WI38 (cell line): ENCODE data around the gene TMEM178A.

Source experiments
- H3K4me3 ChIP-seq: 2 replicates; pipeline ENCODE4 v1.5.1; 2011; ENCODE audit warnings: low read depth, mild to moderate bottlenecking, control low read depth, low read length
- TF ChIP-seq, protein P1 (sequence below): IDR thresholded peaks from 2 replicates; pipeline ENCODE4 v1.5.1; 2012; ENCODE audit warnings: low read depth, mild to moderate bottlenecking, control low read depth, low read length

Gene TMEM178A

DNA sequence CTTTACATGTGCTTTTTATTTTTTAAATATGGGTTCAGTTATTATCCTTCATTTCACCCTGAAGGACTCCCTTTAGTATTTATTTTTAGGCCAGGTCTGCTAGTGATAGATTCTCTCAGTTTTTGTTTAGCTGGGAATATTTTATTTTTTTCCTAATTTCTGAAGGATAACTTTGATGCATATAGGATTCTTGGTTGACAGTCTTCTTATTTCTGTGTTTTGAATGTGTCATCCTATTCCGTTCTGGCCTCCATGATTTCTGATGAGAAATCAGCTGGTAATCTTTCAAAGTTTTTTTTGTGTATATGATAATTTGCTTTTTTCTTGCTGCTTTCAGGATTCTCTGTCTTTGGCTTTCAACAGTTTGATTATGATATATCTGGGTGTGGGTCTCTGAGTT is 35.4 kb downstream of the TMEM178A start:
- H3K4me3 ChIP-seq: no peak overlapping the region
- TF ChIP-seq, protein P1, sequence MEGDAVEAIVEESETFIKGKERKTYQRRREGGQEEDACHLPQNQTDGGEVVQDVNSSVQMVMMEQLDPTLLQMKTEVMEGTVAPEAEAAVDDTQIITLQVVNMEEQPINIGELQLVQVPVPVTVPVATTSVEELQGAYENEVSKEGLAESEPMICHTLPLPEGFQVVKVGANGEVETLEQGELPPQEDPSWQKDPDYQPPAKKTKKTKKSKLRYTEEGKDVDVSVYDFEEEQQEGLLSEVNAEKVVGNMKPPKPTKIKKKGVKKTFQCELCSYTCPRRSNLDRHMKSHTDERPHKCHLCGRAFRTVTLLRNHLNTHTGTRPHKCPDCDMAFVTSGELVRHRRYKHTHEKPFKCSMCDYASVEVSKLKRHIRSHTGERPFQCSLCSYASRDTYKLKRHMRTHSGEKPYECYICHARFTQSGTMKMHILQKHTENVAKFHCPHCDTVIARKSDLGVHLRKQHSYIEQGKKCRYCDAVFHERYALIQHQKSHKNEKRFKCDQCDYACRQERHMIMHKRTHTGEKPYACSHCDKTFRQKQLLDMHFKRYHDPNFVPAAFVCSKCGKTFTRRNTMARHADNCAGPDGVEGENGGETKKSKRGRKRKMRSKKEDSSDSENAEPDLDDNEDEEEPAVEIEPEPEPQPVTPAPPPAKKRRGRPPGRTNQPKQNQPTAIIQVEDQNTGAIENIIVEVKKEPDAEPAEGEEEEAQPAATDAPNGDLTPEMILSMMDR: no peak

DNA sequence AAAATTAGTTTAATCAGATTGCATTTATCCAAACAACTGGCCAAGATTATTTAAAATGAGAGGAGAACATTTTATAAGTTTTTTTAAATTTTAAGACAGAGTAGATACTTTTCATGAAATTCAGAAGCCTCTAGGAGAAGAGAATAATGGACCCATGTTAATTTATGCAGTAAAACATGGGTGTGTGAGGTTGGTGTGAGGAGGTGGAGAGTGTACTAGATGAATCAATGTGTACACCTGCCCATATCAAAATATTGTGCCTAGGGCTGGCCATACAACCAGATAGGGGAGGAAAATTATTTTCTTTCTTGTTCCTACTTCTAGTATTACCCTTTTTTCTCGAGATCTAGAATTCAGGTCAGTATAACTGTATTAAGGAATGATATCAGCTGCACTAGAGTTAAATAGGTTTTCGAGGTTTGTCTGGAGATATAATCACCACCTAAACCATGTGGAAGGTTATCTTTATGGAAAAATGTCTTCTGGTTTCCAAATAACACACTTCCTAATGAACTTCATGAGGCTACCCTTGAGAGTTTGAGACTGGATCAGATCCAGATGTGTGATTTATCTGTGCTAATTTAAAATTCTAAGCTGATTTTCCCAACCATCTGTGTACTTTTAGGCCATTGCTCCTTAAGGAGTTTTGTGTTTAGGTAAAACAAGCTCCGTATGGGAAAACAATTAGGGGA is 37.6 kb downstream of the TMEM178A start:
- no peak overlapping the region for H3K4me3 ChIP-seq
- TF ChIP-seq, protein P1: no peak

DNA sequence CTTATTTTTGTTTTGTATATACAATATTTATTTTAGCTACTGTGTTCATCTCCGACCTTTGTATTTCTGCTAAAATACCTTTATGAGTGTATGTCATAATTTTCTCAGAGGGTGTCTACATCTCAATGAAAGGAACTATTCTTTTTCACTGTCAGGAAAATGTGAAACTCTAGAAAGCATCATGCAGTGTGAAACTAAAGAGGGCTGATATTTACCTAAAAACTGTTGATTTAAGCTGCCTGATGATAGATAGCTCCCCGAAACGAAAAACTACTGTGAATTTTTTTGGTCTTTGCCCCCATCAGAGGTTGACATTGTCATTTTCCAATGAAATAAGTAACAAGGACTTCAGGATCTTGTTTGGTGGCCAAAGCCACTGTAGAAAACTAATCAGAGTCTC is 38.8 kb downstream of the TMEM178A start:
- TF ChIP-seq, protein P1: no peak
- no peak overlapping the region for H3K4me3 ChIP-seq

DNA sequence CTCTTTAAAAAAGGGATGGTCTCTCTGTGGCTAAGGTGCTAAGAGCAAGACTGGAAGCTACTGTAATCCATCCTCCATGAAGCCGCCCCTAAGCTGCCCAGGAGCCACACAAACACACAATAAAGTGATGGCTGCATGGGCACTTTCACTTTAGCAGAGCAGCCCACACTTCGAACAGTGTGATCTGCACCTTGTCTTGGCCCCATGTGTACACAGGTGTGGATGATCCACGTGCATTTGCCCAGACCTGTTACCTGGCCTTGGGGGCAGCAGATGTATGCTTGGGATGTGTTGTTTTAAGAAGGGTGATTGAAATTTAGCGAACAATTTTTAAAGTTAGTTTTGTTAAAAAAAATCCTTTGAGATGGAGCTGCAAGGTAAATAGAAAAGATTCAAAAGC is 39.9 kb downstream of the TMEM178A start:
- TF ChIP-seq, protein P1: no peak
- no peak overlapping the region for H3K4me3 ChIP-seq

DNA sequence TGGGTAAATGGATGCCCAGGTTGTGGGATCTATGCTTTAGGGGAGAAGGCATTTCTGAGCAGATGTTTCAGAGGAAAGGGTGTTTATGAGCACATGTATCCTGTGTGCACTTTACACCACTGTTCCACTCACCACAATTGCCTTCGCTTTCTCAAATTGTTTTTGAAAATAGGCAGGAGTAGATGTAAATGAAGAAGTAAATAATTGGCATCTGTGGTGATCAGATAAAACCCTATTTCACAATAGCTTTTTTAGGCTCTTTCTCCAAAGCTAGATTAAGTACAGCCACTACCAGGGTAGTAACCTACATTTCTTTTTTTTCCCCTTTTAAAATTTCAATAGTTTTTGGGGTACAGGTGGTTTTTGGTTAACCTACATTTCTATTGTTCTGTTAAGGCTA is 40.6 kb downstream of the TMEM178A start:
- TF ChIP-seq, protein P1: no peak
- H3K4me3 ChIP-seq: no peak overlapping the region

DNA sequence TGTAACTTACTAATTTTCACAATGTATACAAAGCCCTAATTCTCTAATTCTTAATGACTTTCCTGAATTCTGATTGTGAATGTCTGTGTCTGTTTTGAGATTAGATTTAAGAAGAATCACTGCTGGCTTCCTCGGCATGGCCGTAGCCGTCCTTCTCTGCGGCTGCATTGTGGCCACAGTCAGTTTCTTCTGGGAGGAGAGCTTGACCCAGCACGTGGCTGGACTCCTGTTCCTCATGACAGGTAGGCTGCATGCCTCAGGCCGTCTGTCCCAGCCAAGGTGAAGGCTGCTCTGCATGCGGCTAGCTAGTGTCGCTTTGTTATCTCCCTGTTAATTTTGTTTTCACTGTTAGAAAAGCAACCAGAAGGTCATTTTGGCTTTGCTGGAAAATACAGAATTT is 41.2 kb downstream of the TMEM178A start:
- TF ChIP-seq, protein P1: no peak
- H3K4me3 ChIP-seq: no peak overlapping the region

DNA sequence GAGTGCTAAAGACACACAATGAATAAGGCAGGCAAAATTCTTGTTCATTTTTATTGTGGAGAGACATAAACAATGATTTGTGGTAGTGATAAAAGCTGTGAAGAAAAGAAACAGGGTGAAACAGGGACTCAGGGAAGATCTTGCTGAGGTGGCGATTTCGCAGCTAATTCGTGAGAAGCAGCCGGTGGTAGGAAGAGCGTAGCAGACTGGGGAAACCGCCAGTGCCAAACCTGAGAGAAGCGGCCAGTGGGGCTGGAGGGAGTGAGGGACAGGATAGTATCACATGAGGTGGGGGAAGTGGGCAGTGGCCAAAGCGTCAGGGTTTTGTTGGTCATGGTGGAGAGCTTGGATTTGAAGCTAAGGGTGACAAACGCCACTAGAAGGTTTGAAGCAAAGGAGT is 42.3 kb downstream of the TMEM178A start:
- TF ChIP-seq, protein P1: no peak
- no peak overlapping the region for H3K4me3 ChIP-seq
